SW 1271 (cell line): ENCODE results near the gene IQGAP2.
"Not testable (repeated sequence)": the region's sequence is repeated elsewhere in the genome, so short reads cannot be mapped to it uniquely, and the experiment has no call there.

ENCODE experiments used
- DNase-seq, 2 experiments: peaks; one replicate each; lab custom pipeline; 2025; lab: John Stamatoyannopoulos, UW

Gene IQGAP2

GRCh38 chr5:76535577-76535976 lies 132.5 kb downstream of the IQGAP2 start:
- DNase-seq = no peak

- DNase-seq = no peak
Observed at GRCh38 chr5:76537073-76537543, 134.0 kb downstream of the IQGAP2 start.

GRCh38 chr5:76542241-76542640 lies 139.2 kb downstream of the IQGAP2 start:
- DNase-seq = no peak

- no peak for DNase-seq
Observed at GRCh38 chr5:76542887-76543690, 140.0 kb downstream of the IQGAP2 start.

- DNase-seq = peak in 1 of 2 experiments; percentile 21
Observed at GRCh38 chr5:76544268-76544926, 141.3 kb downstream of the IQGAP2 start.

- no peak for DNase-seq
Observed at GRCh38 chr5:76545184-76545583, 142.1 kb downstream of the IQGAP2 start.

GRCh38 chr5:76546497-76547102 lies 143.5 kb downstream of the IQGAP2 start:
- no peak for DNase-seq

GRCh38 chr5:76547242-76547890 lies 144.3 kb downstream of the IQGAP2 start:
- DNase-seq = no peak

- no peak for DNase-seq
Observed at GRCh38 chr5:76547891-76548524, 144.9 kb downstream of the IQGAP2 start.

GRCh38 chr5:76548525-76549229 lies 145.6 kb downstream of the IQGAP2 start:
- no peak for DNase-seq

- DNase-seq = not testable (repeated sequence)
Observed at GRCh38 chr5:76550881-76551280, 147.8 kb downstream of the IQGAP2 start.

GRCh38 chr5:76552546-76552945 lies 149.5 kb downstream of the IQGAP2 start:
- no peak for DNase-seq

- DNase-seq = no peak
Observed at GRCh38 chr5:76553251-76553650, 150.2 kb downstream of the IQGAP2 start.

- no peak for DNase-seq
Observed at GRCh38 chr5:76555114-76555513, 152.0 kb downstream of the IQGAP2 start.

GRCh38 chr5:76555717-76556116 lies 152.6 kb downstream of the IQGAP2 start:
- DNase-seq = no peak

- no peak for DNase-seq
Observed at GRCh38 chr5:76556511-76557221, 153.6 kb downstream of the IQGAP2 start.

GRCh38 chr5:76560952-76561891 lies 158.1 kb downstream of the IQGAP2 start:
- DNase-seq = no peak

GRCh38 chr5:76561959-76562358 lies 158.9 kb downstream of the IQGAP2 start:
- no peak for DNase-seq

GRCh38 chr5:76565009-76565408 lies 161.9 kb downstream of the IQGAP2 start:
- DNase-seq = no peak
